GM12878 (cell line): ENCODE results near the gene LDB3. TPM values are rescaled to one million over a fixed set of nuclear protein-coding genes. Genes with fewer than 3 reads are reported as not detected.

ENCODE experiments used
- ATAC-seq: fragments of 200-7000 bp; cut with Tn5 transposase; 3 replicates; pipeline ENCODE4 v1.9.1; 2020; ENCODE audit warnings: mild to moderate bottlenecking, moderate library complexity
- BruUV-seq: library from RNA; stranded (reverse); fragments of 400-500 nt; replicated peaks from 2 replicates; lab custom pipeline; 2021; lab: Mats Ljungman, UMichigan
- CTCF ChIA-PET: fragments of 300-600 bp; sonication (Branson Sonifier 250); formaldehyde crosslinking; extraction: SDS; loops from one replicate; lab custom pipeline; 2021; ENCODE audit warnings: inconsistent platforms; lab: Yijun Ruan, JAX
- POLR2A ChIA-PET: fragments of 350-600 bp; formaldehyde crosslinking; extraction: SDS; loops from one replicate; lab custom pipeline; 2021; ENCODE audit warnings: inconsistent platforms; lab: Charles Lee
- RAD21 ChIA-PET: fragments of 300-600 bp; sonication (Branson Sonifier 250); formaldehyde crosslinking; loops from one replicate; lab custom pipeline; 2023; ENCODE audit warnings: antibody characterized with exemption; ENCODE audit not compliant: unreplicated experiment; lab: Charles Lee
- SMC1A ChIA-PET: fragments of 300-600 bp; sonication (Branson Sonifier 250); formaldehyde crosslinking; loops from one replicate; lab custom pipeline; 2023; ENCODE audit not compliant: unreplicated experiment, uncharacterized antibody; lab: Charles Lee
- DNase-seq: peaks from one replicate; pipeline ENCODE4 v3.0.0-alpha.2; 2011; ENCODE audit warnings: low read depth, low spot score
- FAIRE-seq: peaks from 3 replicates; lab custom pipeline; 2011; peaks lifted over from hg19 to GRCh38; lab: Jason Lieb, UNC
- H2AFZ ChIP-seq: 2 replicates; pipeline ENCODE4 v1.6.0; 2011; ENCODE audit warnings: low read depth, low read length, control low read depth; ENCODE audit not compliant: control insufficient read depth
- H3K27ac ChIP-seq: 2 replicates; pipeline ENCODE4 v1.5.1; 2011; ENCODE audit warnings: control low read depth; ENCODE audit not compliant: control insufficient read depth, insufficient read depth
- H3K27me3 ChIP-seq, 2 experiments: replicated peaks in 1 of 2; 2 replicates each; pipeline versions ENCODE4 v1.6.0 to v1.6.1; 2011; ENCODE audit warnings: low read length in 1 of 2; ENCODE audit not compliant: control insufficient read depth in 2 of 2, insufficient read depth in 2 of 2
- H3K36me3 ChIP-seq, 2 experiments: 2 replicates each; pipeline ENCODE4 v1.5.1; 2011; ENCODE audit warnings: low read length in 1 of 2; ENCODE audit not compliant: control insufficient read depth in 2 of 2, insufficient read depth in 2 of 2
- H3K4me1 ChIP-seq: 2 replicates; pipeline ENCODE4 v1.6.1; 2011; ENCODE audit warnings: mild to moderate bottlenecking, low read length, moderate library complexity, mixed read lengths; ENCODE audit not compliant: control insufficient read depth, insufficient read depth
- H3K4me2 ChIP-seq: 2 replicates; pipeline ENCODE4 v1.6.0; 2011; ENCODE audit warnings: control low read depth; ENCODE audit not compliant: control insufficient read depth, insufficient read depth
- H3K4me3 ChIP-seq: fragments of 200-600 bp; sonication (generic); 2 replicates; pipeline ENCODE4 v1.5.1; 2016
- H3K79me2 ChIP-seq: 2 replicates; pipeline ENCODE4 v1.6.0; 2011; ENCODE audit warnings: low read length; ENCODE audit not compliant: control insufficient read depth, insufficient read depth
- H3K9ac ChIP-seq: 2 replicates; pipeline ENCODE4 v1.8.0; 2011; ENCODE audit warnings: low read length, control low read depth, mixed read lengths; ENCODE audit not compliant: control insufficient read depth, insufficient read depth
- H3K9me3 ChIP-seq: replicated peaks from 3 replicates; pipeline ENCODE4 v1.5.1; 2011; ENCODE audit warnings: mild to moderate bottlenecking, low read length; ENCODE audit not compliant: control insufficient read depth, insufficient read depth
- H4K20me1 ChIP-seq: 2 replicates; pipeline ENCODE4 v1.6.0; 2011; ENCODE audit not compliant: control insufficient read depth, insufficient read depth
- ASH2L ChIP-seq: fragments of 300-600, 200-600 bp; sonication (generic); IDR thresholded peaks from 2 replicates; pipeline ENCODE4 v1.6.1; 2017; ENCODE audit warnings: low read depth, mild to moderate bottlenecking, borderline replicate concordance
- BMI1 ChIP-seq: fragments of 450-650 bp; IDR thresholded peaks from 2 replicates; pipeline ENCODE4 v1.6.1; 2016; ENCODE audit warnings: mild to moderate bottlenecking, moderate library complexity, borderline replicate concordance
- CBFB ChIP-seq: IDR thresholded peaks from 2 replicates; pipeline ENCODE4 v1.6.1; 2016; ENCODE audit warnings: antibody characterized with exemption, low read depth
- EP300 ChIP-seq, 2 experiments: fragments of 150-350 bp in 1 of 2; IDR thresholded peaks; 2 replicates each; pipeline ENCODE4 v1.6.1; 2011 to 2012; ENCODE audit warnings: low read depth in 2 of 2, low read length in 2 of 2, borderline replicate concordance in 1 of 2, improper control_type of control experiment in 1 of 2, inconsistent platforms in 1 of 2; ENCODE audit not compliant: control insufficient read depth in 1 of 2
- FOS ChIP-seq: IDR thresholded peaks from 3 replicates; pipeline ENCODE4 v1.6.1; 2011; ENCODE audit warnings: borderline replicate concordance; ENCODE audit not compliant: insufficient read length; ENCODE audit errors: extremely low read depth
- IKZF2 ChIP-seq, 2 experiments: fragments of 450-650 bp; IDR thresholded peaks; 2 replicates each; pipeline ENCODE4 v1.6.1; 2017; ENCODE audit warnings: mild to moderate bottlenecking in 2 of 2, moderate library complexity in 2 of 2
- IRF4 ChIP-seq: IDR thresholded peaks from 2 replicates; pipeline ENCODE4 v1.6.1; 2011; ENCODE audit warnings: low read depth, low read length
- SIX5 ChIP-seq: IDR thresholded peaks from 2 replicates; pipeline ENCODE4 v1.6.1; 2011; ENCODE audit warnings: mild to moderate bottlenecking, low read depth, low read length, moderate library complexity; ENCODE audit not compliant: severe bottlenecking
- SMAD5 ChIP-seq: IDR thresholded peaks from 2 replicates; pipeline ENCODE4 v1.6.1; 2016; ENCODE audit warnings: antibody characterized with exemption, low read depth
- ZNF274 ChIP-seq: IDR thresholded peaks from one replicate; pipeline ENCODE4 v1.8.0; 2011; ENCODE audit not compliant: insufficient read length, insufficient read depth
- WGBS: methylation state at CpG from one replicate; pipeline ENCODE4 v1.1.6; 2016; ENCODE audit warnings: low lambda C conversion rate; ENCODE audit not compliant: insufficient replicate concordance, insufficient coverage; ENCODE audit errors: missing lambda C conversion rate; 5-methylcytosine and 5-hydroxymethylcytosine counted together
- in situ Hi-C: fragments of 300-500 bp; cut with MboI; formaldehyde crosslinking; loops from 9 replicates; pipeline ENCODE4 v1.14.3; 2018; ENCODE audit warnings: mixed read lengths
- intact Hi-C: fragments of 100-400 bp; cut with micrococcal nuclease; formaldehyde crosslinking; loops from one replicate; pipeline ENCODE4 v1.14.2; 2022; ENCODE audit not compliant: unreplicated experiment
- polyA plus RNA-seq, 11 experiments: library from polyadenylated mRNA; depleted of rRNA in 4 of 11; unstranded in 6 of 11; stranded (reverse) in 5 of 11; fragments of >200 nt; fragmentation: Nextera tagmentation in 4 of 11; fragmentation: Illumina TruSeq in 1 of 11; extraction: Ambion mirVana in 4 of 11; extraction: Trizol in 1 of 11; gene quantifications; 1 replicate in 1 of 11; 2 replicates in 10 of 11; pipeline versions ENCODE4 v1.2.1 to v1.2.3, GENCODE V29; 2011 to 2016; ENCODE audit warnings: inconsistent platforms in 2 of 11, missing spikeins in 2 of 11, low read depth in 1 of 11
- total RNA-seq, 4 experiments: library from RNA; depleted of rRNA in 3 of 4; stranded (reverse); fragments of >200 nt in 3 of 4; fragmentation: Illumina TruSeq in 1 of 4; extraction: Trizol in 1 of 4; gene quantifications; 2 replicates each; pipeline versions ENCODE4 v1.2.1 to v1.2.3, GENCODE V29; 2013 to 2021
- TF ChIP-seq, protein P1 (sequence below): fragments of 450-650 bp; formaldehyde crosslinking; IDR thresholded peaks from 2 replicates; pipeline ENCODE4 v1.5.0; 2022; ENCODE audit warnings: mild to moderate bottlenecking, missing genetic modification characterization

LDB3 gene
- total and polyA plus RNA-seq, 10 of the 15 experiments (the other 5 are each of a cell fraction or from before 2014, with no cell fraction given): 0.02 to 0.07 (median 0.04) TPM; not detected in 1

DNA sequence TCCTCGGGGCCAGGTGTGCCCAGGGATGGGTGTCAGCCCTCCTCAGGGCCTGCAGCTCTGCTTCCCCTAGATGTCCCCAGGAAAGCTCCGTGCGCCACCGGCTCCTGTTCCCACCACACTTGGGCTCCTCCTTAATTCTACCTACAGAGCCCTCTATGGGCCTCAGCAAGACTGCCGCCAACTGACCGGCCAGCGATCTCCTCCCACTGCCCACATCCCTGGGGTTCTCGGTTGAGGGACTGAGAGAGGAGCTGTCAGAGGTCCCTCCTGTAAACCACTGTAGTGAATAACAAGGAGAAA is 5.3 kb upstream of the LDB3 start:
- POLR2A ChIA-PET: no interaction called here

More for the DNA sequence above, 5.3 kb upstream of the LDB3 start:
- no TSS peak for BruUV-seq
- SMC1A ChIA-PET: no interaction called here
- Histone ChIP-seq H4K20me1 (no peaks in the 10 kb centered on the region), H3K9ac (no peak overlapping the region), H3K4me1 (no peaks in the 10 kb centered on the region), H3K4me3 (no peak overlapping the region), H3K9me3 (no peaks in the 10 kb centered on the region; the same call in 2 of the 3 replicates), H2AFZ (no peak overlapping the region), H3K79me2 (no peaks in the 10 kb centered on the region), H3K27me3 (no peaks in the 10 kb centered on the region; a peak in 1 of 4 replicates), H3K27ac (no peak overlapping the region), H3K4me2 (no peak overlapping the region), H3K36me3 (no peaks in the 10 kb centered on the region)
- intact Hi-C loops (loop anchor here (10.0 kb wide), 1 partner anchor 268 kb away; no protein-coding TSS in a partner anchor), in situ Hi-C loops (no loop called here)
- WGBS: 76% methylated on average over 8 of the region's 8 CpGs
- CTCF ChIA-PET: no interaction called here
- no peak for DNase-seq
- TF ChIP-seq FOS: no peak
- TF ChIP-seq CBFB: no peak
- no peak for TF ChIP-seq SMAD5
- TF ChIP-seq SIX5: no peak
- TF ChIP-seq ZNF274: no peak
- TF ChIP-seq IRF4: no peak
- TF ChIP-seq ASH2L: no peak
- TF ChIP-seq IKZF2 (IDR thresholded peaks at IDR 0.05): no peak
- no peak for TF ChIP-seq BMI1
- no peak for TF ChIP-seq EP300 (IDR thresholded peaks at IDR 0.05; ENCODE audit: borderline replicate concordance in 1 of 2, control insufficient read depth in 1 of 2, low read depth in 2 of 2, low read length in 2 of 2)
- TF ChIP-seq, protein P1, sequence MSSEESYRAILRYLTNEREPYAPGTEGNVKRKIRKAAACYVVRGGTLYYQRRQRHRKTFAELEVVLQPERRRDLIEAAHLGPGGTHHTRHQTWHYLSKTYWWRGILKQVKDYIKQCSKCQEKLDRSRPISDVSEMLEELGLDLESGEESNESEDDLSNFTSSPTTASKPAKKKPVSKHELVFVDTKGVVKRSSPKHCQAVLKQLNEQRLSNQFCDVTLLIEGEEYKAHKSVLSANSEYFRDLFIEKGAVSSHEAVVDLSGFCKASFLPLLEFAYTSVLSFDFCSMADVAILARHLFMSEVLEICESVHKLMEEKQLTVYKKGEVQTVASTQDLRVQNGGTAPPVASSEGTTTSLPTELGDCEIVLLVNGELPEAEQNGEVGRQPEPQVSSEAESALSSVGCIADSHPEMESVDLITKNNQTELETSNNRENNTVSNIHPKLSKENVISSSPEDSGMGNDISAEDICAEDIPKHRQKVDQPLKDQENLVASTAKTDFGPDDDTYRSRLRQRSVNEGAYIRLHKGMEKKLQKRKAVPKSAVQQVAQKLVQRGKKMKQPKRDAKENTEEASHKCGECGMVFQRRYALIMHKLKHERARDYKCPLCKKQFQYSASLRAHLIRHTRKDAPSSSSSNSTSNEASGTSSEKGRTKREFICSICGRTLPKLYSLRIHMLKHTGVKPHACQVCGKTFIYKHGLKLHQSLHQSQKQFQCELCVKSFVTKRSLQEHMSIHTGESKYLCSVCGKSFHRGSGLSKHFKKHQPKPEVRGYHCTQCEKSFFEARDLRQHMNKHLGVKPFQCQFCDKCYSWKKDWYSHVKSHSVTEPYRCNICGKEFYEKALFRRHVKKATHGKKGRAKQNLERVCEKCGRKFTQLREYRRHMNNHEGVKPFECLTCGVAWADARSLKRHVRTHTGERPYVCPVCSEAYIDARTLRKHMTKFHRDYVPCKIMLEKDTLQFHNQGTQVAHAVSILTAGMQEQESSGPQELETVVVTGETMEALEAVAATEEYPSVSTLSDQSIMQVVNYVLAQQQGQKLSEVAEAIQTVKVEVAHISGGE: no peak
- RAD21 ChIA-PET: no interaction called here
- ATAC-seq: no peak
- FAIRE-seq: no peak
